Osteoblast (primary cell): ENCODE data around the gene KYNU. TPM values are rescaled to one million over a fixed set of nuclear protein-coding genes. Genes with fewer than 3 reads are reported as not detected.
"Not testable (repeated sequence)": the region's sequence is repeated elsewhere in the genome, so short reads cannot be mapped to it uniquely, and the experiment has no call there.

Experiments used
- DNase-seq: peaks from one replicate; pipeline ENCODE4 v3.0.0; 2011; ENCODE audit warnings: low spot score, mixed read lengths; ENCODE audit not compliant: insufficient read length; ENCODE audit errors: missing footprints
- H2AFZ ChIP-seq: 2 replicates; pipeline ENCODE4 v1.6.0; 2011; ENCODE audit warnings: mild to moderate bottlenecking, low read length
- H3K27ac ChIP-seq: 2 replicates; pipeline ENCODE4 v1.5.1; 2011; ENCODE audit warnings: mild to moderate bottlenecking, low read depth, low read length, moderate library complexity
- H3K27me3 ChIP-seq: 2 replicates; pipeline ENCODE4 v1.6.0; 2012; ENCODE audit warnings: mild to moderate bottlenecking, control low read depth, inconsistent platforms, low read length, moderate library complexity; ENCODE audit not compliant: insufficient read depth
- H3K36me3 ChIP-seq: 2 replicates; pipeline ENCODE4 v1.5.1; 2011; ENCODE audit warnings: mild to moderate bottlenecking, low read length, control low read depth, moderate library complexity; ENCODE audit not compliant: insufficient read depth
- H3K4me1 ChIP-seq: 2 replicates; pipeline ENCODE4 v1.5.1; 2011; ENCODE audit warnings: mild to moderate bottlenecking, low read length, control low read depth, moderate library complexity; ENCODE audit not compliant: insufficient read depth
- H3K4me2 ChIP-seq: 2 replicates; pipeline ENCODE4 v1.6.0; 2011; ENCODE audit warnings: mild to moderate bottlenecking, low read length; ENCODE audit not compliant: insufficient read depth
- H3K4me3 ChIP-seq: fragments of 200-600 bp; sonication (generic); 3 replicates; pipeline ENCODE4 v1.5.1; 2012; ENCODE audit warnings: mild to moderate bottlenecking, low read length, inconsistent platforms; ENCODE audit not compliant: insufficient read depth
- H3K79me2 ChIP-seq: 2 replicates; pipeline ENCODE4 v1.6.0; 2012; ENCODE audit warnings: mild to moderate bottlenecking, low read length, control low read depth, inconsistent platforms; ENCODE audit not compliant: insufficient read depth
- H3K9me3 ChIP-seq: 2 replicates; pipeline ENCODE4 v1.5.1; 2011; ENCODE audit warnings: low read depth, low read length, control low read depth
- H4K20me1 ChIP-seq: 2 replicates; pipeline ENCODE4 v1.6.0; 2012; ENCODE audit warnings: mild to moderate bottlenecking, low read length, control low read depth; ENCODE audit not compliant: insufficient read depth
- CTCF ChIP-seq: IDR thresholded peaks from 2 replicates; pipeline ENCODE4 v1.5.1; 2011; ENCODE audit warnings: mild to moderate bottlenecking, low read depth, low read length, moderate library complexity; ENCODE audit errors: extremely low read depth
- total RNA-seq: library from RNA; depleted of rRNA; stranded (reverse); fragments of >200 nt; gene quantifications from 2 replicates; pipeline ENCODE4 v1.2.3, GENCODE V29; 2012

Gene KYNU
- total RNA-seq, 1 donor = 10.9 TPM

- Histone ChIP-seq H3K4me2 (peak overlapping the region; percentile 58), H2AFZ (peak overlapping the region; percentile 85), H4K20me1 (no peaks in the 10 kb centered on the region), H3K36me3 (no peaks in the 10 kb centered on the region), H3K79me2 (no peaks in the 10 kb centered on the region), H3K4me3 (no peak overlapping the region), H3K27ac (no peak overlapping the region), H3K4me1 (peaks cover 12% of the 10 kb centered on the region), H3K27me3 (no peaks in the 10 kb centered on the region), H3K9me3 (no peaks in the 10 kb centered on the region)
- no peak for DNase-seq
- TF ChIP-seq CTCF = no peak
Observed at GRCh38 chr2:142866426-142866825, 11.0 kb upstream of the KYNU start.

- Histone ChIP-seq H3K27me3 (no peaks in the 10 kb centered on the region), H3K4me3 (no peak overlapping the region), H3K4me1 (peaks cover 12% of the 10 kb centered on the region), H4K20me1 (no peaks in the 10 kb centered on the region), H3K36me3 (no peaks in the 10 kb centered on the region), H2AFZ (peak overlapping the region; percentile 2), H3K79me2 (no peaks in the 10 kb centered on the region), H3K9me3 (no peaks in the 10 kb centered on the region), H3K4me2 (no peak overlapping the region), H3K27ac (no peak overlapping the region)
- DNase-seq = no peak
- TF ChIP-seq CTCF = no peak
Observed at GRCh38 chr2:142867136-142867535, 10.3 kb upstream of the KYNU start.

GRCh38 chr2:142868229-142868762, 9.2 kb upstream of the KYNU start:
- DNase-seq = no peak
- peak overlapping the region; percentile 83 for H3K27ac ChIP-seq
- H4K20me1 ChIP-seq = no peaks in the 10 kb centered on the region
- H3K4me3 ChIP-seq = peak overlapping the region; percentile 61
- H3K4me2 ChIP-seq = peak overlapping the region; percentile 77
- no peaks in the 10 kb centered on the region for H3K36me3 ChIP-seq
- H2AFZ ChIP-seq = peak overlapping the region; percentile 90
- H3K9me3 ChIP-seq = no peaks in the 10 kb centered on the region
- no peak for TF ChIP-seq CTCF
- no peaks in the 10 kb centered on the region for H3K79me2 ChIP-seq
- peaks cover 11% of the 10 kb centered on the region for H3K4me1 ChIP-seq
- no peaks in the 10 kb centered on the region for H3K27me3 ChIP-seq

GRCh38 chr2:142869065-142869460, 8.4 kb upstream of the KYNU start:
- H3K4me3 ChIP-seq, H3K27ac ChIP-seq, H3K27me3 ChIP-seq, H3K4me2 ChIP-seq, H3K79me2 ChIP-seq, H2AFZ ChIP-seq, DNase-seq, H4K20me1 ChIP-seq, H3K36me3 ChIP-seq, H3K9me3 ChIP-seq: not testable (repeated sequence)
- H3K4me1 ChIP-seq = peaks cover 15% of the 10 kb centered on the region
